AG09309 (cell line): ENCODE data around the gene MLF2.

Experiments
- DNase-seq: peaks from one replicate; pipeline ENCODE4 v3.0.0-alpha.2; 2010; ENCODE audit warnings: low read depth
- H3K4me3 ChIP-seq: 2 replicates; pipeline ENCODE4 v1.5.1; 2011; ENCODE audit warnings: mild to moderate bottlenecking, low read depth, low read length, moderate library complexity; ENCODE audit not compliant: control insufficient read depth
- TF ChIP-seq, protein P1 (sequence below): IDR thresholded peaks from 2 replicates; pipeline ENCODE4 v1.5.1; 2011; ENCODE audit warnings: mild to moderate bottlenecking, low read depth, low read length, inconsistent platforms; ENCODE audit not compliant: insufficient read depth, control insufficient read depth; ENCODE audit errors: missing control alignments

MLF2 gene

GRCh38 chr12:6778217-6778573 is 25.3 kb upstream of the MLF2 start:
- peak overlapping the region; percentile 29 for H3K4me3 ChIP-seq
- TF ChIP-seq, protein P1, sequence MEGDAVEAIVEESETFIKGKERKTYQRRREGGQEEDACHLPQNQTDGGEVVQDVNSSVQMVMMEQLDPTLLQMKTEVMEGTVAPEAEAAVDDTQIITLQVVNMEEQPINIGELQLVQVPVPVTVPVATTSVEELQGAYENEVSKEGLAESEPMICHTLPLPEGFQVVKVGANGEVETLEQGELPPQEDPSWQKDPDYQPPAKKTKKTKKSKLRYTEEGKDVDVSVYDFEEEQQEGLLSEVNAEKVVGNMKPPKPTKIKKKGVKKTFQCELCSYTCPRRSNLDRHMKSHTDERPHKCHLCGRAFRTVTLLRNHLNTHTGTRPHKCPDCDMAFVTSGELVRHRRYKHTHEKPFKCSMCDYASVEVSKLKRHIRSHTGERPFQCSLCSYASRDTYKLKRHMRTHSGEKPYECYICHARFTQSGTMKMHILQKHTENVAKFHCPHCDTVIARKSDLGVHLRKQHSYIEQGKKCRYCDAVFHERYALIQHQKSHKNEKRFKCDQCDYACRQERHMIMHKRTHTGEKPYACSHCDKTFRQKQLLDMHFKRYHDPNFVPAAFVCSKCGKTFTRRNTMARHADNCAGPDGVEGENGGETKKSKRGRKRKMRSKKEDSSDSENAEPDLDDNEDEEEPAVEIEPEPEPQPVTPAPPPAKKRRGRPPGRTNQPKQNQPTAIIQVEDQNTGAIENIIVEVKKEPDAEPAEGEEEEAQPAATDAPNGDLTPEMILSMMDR: no peak
- no peak for DNase-seq

- TF ChIP-seq, protein P1: no peak
- H3K4me3 ChIP-seq: no peak overlapping the region
- no peak for DNase-seq
Observed at GRCh38 chr12:6777386-6777785, 24.4 kb upstream of the MLF2 start.

DNA sequence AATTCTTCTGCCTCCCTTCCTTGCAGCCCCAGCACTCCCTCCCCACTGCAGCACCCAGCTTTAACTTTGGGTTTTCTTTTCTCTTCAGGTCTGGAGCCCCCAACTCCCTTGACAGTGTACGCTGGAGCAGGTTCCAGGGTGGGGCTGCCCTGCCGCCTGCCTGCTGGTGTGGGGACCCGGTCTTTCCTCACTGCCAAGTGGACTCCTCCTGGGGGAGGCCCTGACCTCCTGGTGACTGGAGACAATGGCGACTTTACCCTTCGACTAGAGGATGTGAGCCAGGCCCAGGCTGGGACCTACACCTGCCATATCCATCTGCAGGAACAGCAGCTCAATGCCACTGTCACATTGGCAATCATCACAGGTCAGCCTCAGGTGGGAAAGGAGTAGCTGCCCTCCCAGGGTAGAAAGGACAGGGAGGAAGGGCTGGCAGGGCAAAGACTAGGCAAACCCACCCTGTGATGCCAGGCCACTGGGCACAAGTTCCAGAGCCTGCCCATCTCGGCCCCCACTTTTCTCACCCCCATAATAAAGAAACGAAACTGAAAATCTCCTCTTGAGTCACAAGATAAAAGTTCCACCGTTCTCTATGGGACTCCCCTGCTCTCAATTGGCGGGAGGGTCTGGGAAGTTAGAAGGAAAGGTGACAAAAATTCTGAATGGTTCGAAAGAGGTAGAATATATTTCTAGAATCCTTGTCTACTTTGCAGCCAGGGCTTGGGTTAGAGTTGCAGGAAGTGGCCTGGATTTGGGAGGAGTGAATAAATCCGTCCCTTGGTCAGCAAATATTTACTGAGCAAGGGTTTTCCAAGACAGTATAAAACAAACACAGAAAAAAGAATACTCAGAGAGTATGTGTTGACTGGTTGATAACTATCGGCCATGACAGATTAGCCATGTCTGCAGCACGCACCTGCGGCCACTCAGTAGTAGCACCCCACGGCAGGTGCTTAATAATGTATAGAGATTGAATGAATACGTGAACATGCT is 22.5 kb upstream of the MLF2 start:
- TF ChIP-seq, protein P1: no peak
- H3K4me3 ChIP-seq: no peak overlapping the region
- DNase-seq: no peak

GRCh38 chr12:6774499-6775062 is 21.6 kb upstream of the MLF2 start:
- TF ChIP-seq, protein P1: no peak
- no peak for DNase-seq
- H3K4me3 ChIP-seq: no peak overlapping the region

- no peak for DNase-seq
- H3K4me3 ChIP-seq: no peak overlapping the region
- TF ChIP-seq, protein P1: no peak
Observed at GRCh38 chr12:6773590-6774351, 20.8 kb upstream of the MLF2 start.

DNA sequence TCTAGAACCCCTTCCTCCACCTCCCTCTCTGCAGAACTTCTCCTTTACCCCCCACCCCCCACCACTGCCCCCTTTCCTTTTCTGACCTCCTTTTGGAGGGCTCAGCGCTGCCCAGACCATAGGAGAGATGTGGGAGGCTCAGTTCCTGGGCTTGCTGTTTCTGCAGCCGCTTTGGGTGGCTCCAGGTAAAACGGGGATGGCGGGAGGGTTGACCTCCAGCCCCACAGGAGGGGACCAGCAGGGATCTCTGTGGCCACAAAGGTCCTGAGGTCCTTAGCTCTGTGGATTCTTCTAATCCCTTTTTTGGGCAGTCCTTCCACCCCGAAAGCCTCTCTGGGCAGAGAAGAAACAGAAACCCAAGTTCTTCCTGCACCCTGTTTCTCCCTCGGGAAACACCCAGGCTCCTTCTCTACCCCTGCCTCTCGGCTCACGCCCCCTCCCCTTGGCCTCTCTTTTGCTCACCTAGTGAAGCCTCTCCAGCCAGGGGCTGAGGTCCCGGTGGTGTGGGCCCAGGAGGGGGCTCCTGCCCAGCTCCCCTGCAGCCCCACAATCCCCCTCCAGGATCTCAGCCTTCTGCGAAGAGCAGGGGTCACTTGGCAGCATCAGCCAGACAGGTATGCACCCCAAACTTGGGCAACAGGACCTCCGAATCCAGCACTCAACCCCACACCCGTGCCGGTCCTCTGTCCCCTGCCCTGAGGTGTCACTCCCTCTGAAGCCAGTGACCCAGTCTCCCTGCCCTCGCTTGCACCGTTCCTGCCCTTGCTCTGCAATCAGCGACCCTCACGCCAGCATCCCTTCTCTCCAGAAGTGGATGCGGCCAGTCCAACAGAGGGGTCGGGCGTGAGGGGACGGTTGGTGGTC is 20.0 kb upstream of the MLF2 start:
- H3K4me3 ChIP-seq: no peak overlapping the region
- TF ChIP-seq, protein P1: no peak
- no peak for DNase-seq
